Ovary (tissue), 9 donors: Measurements from ENCODE around the gene FGF3. TPM values are rescaled to one million over a fixed set of nuclear protein-coding genes. Genes with fewer than 3 reads are reported as not detected.

Source experiments
- DNase-seq, 5 donors: peaks; one replicate each; pipeline ENCODE4 v3.0.0-alpha.2; 2019 to 2020
- H3K27ac ChIP-seq, 2 donors: fragments of 200-600 bp; one replicate each; pipeline versions ENCODE4 v1.5.1 to v1.8.0; 2019 to 2022
- H3K27me3 ChIP-seq: fragments of 200-600 bp; one replicate; pipeline ENCODE4 v1.8.0; 2022
- H3K36me3 ChIP-seq: fragments of 200-600 bp; sonication (generic); one replicate; pipeline ENCODE4 v1.5.1; 2019
- H3K4me1 ChIP-seq: one replicate; pipeline ENCODE4 v1.8.1; 2013; ENCODE audit warnings: mild to moderate bottlenecking, moderate library complexity; ENCODE audit not compliant: insufficient read depth
- H3K4me3 ChIP-seq: fragments of 200-600 bp; sonication (generic); one replicate; pipeline ENCODE4 v1.5.1; 2017
- H3K9me3 ChIP-seq, 2 donors: fragments of 200-600 bp in 1 of 2; sonication (generic) in 1 of 2; one replicate each; pipeline versions ENCODE4 v1.5.1 to v1.8.1; 2013 to 2019; ENCODE audit warnings: mild to moderate bottlenecking in 1 of 2, moderate library complexity in 1 of 2
- EP300 ChIP-seq: sonication (generic); formaldehyde crosslinking; IDR thresholded peaks from one replicate; pipeline ENCODE4 v1.6.1; 2017; ENCODE audit warnings: antibody characterized with exemption
- POLR2A ChIP-seq: fragments of 450-650 bp; IDR thresholded peaks from one replicate; pipeline ENCODE4 v1.6.1; 2017; ENCODE audit warnings: antibody characterized with exemption, mild to moderate bottlenecking, moderate library complexity
- WGBS, 3 donors: extraction: QIAGEN DNeasy Blood & Tissue Kit in 1 of 3; methylation state at CpG; one replicate each; pipeline versions ENCODE4 v1.1.5 to v1.1.7; 2013 to 2017; 5-methylcytosine and 5-hydroxymethylcytosine counted together
- intact Hi-C, 4 donors: fragments of 100-400 bp; cut with DNase I; formaldehyde crosslinking; loops; one replicate each; pipeline versions ENCODE4 v1.11.0 to v1.15.1; 2022 to 2023
- polyA plus RNA-seq, 2 donors: library from polyadenylated mRNA; stranded (reverse); fragments of 200-250 nt in 1 of 2; fragments of 350-450 nt in 1 of 2; fragmentation: Illumina TruSeq in 1 of 2; extraction: RNeasy Lipid Tissue Mini Kit (QIAGEN cat#74804) in 1 of 2; gene quantifications; one replicate each; pipeline ENCODE4 v1.2.3, GENCODE V29; 2013 to 2014
- total RNA-seq, 7 donors: library from RNA; depleted of rRNA in 2 of 7; stranded (reverse); fragments of >200 nt in 2 of 7; fragmentation: NEBNext Ultra II Directional in 3 of 7; extraction: Animal tissue kit (Norgen Biotek cat#: 25700) in 3 of 7; gene quantifications; one replicate each; pipeline versions ENCODE4 v1.1.0 to v1.2.4, GENCODE V29; 2016 to 2023
- TF ChIP-seq, protein P1 (sequence below), 3 donors: fragments of 450-650 bp in 2 of 3; fragments of 200-600 bp in 1 of 3; IDR thresholded peaks; one replicate each; pipeline versions ENCODE4 v1.5.1 to v1.8.0; 2016 to 2022; ENCODE audit warnings: antibody characterized with exemption in 3 of 3, mild to moderate bottlenecking in 1 of 3
- donor health status: DM: no; HTN: no; CAD: no; lungs with moderate emphysema.
- donor health status: DM: no; HTN: no; CAD: no.
- donor health status: Bipolar disorder and iron deficiency.
- donor health status: DM: yes; HTN: yes; CAD: no.
- donor health status: DM: no; HTN: no; CAD: no.
- donor health status: DM: yes; HTN: yes; CAD: no.

The FGF3 gene
- total and polyA plus RNA-seq, 9 donors: not detected

- WGBS, 3 donors: 29 to 38% (median 30%) methylated on average over 4 of the region's 4 CpGs
- H3K27ac ChIP-seq: no peak overlapping the region
- H3K4me1 ChIP-seq: no peaks in the 10 kb centered on the region
- H3K27me3 ChIP-seq: no peaks in the 10 kb centered on the region
- H3K4me3 ChIP-seq: no peak overlapping the region
- no peak for TF ChIP-seq EP300
- TF ChIP-seq, protein P1, sequence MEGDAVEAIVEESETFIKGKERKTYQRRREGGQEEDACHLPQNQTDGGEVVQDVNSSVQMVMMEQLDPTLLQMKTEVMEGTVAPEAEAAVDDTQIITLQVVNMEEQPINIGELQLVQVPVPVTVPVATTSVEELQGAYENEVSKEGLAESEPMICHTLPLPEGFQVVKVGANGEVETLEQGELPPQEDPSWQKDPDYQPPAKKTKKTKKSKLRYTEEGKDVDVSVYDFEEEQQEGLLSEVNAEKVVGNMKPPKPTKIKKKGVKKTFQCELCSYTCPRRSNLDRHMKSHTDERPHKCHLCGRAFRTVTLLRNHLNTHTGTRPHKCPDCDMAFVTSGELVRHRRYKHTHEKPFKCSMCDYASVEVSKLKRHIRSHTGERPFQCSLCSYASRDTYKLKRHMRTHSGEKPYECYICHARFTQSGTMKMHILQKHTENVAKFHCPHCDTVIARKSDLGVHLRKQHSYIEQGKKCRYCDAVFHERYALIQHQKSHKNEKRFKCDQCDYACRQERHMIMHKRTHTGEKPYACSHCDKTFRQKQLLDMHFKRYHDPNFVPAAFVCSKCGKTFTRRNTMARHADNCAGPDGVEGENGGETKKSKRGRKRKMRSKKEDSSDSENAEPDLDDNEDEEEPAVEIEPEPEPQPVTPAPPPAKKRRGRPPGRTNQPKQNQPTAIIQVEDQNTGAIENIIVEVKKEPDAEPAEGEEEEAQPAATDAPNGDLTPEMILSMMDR (IDR thresholded peaks at IDR 0.05): no peak
- no peak for TF ChIP-seq POLR2A
- intact Hi-C loops: no loop called here
- no peak for DNase-seq
- H3K36me3 ChIP-seq: no peaks in the 10 kb centered on the region
- H3K9me3 ChIP-seq: no peaks in the 10 kb centered on the region
Measured at GRCh38 chr11:69760319-69760718, 58.9 kb downstream of the FGF3 start.

Other genes starting within 250 kb of the FGF3 start
- 10 to 100 TPM in 5 of 7 donors, 1 to 10 TPM in 2; 6.0 to 58.9 (median 19.2) TPM for gene CCND1, start 178.3 kb downstream of the FGF3 start, total RNA-seq
- gene CCND1, start 178.3 kb downstream of the FGF3 start, polyA plus RNA-seq: 10 to 100 TPM in 1 of 2 donors, 1 to 10 TPM in 1; 3.4 to 19.3 TPM
- 10 to 100 TPM; 13.4 to 29.9 (median 22.7) TPM for gene LTO1, start 144.1 kb downstream of the FGF3 start, total RNA-seq
- 10 to 100 TPM; 15.5 to 15.9 TPM for gene LTO1, start 144.1 kb downstream of the FGF3 start, polyA plus RNA-seq
- gene FGF19, start 115.4 kb downstream of the FGF3 start, total RNA-seq: under 1 TPM in 1 of 7 donors, not detected in 6; 0.31 TPM
- not detected for gene FGF19, start 115.4 kb downstream of the FGF3 start, polyA plus RNA-seq
- gene FGF4, start 44.1 kb downstream of the FGF3 start, total RNA-seq: not detected
- not detected for gene FGF4, start 44.1 kb downstream of the FGF3 start, polyA plus RNA-seq